Activated T-cell treated with anti-CD3 and anti-CD28 coated beads, Interleukin-2, amount 50 U/mL, for 1 hour (primary cell): Measurements from ENCODE around the gene MAPK8IP2.

ENCODE experiments used
- DNase-seq: peaks from one replicate; pipeline ENCODE4 v3.0.0-alpha.2; 2020

MAPK8IP2 gene

DNA sequence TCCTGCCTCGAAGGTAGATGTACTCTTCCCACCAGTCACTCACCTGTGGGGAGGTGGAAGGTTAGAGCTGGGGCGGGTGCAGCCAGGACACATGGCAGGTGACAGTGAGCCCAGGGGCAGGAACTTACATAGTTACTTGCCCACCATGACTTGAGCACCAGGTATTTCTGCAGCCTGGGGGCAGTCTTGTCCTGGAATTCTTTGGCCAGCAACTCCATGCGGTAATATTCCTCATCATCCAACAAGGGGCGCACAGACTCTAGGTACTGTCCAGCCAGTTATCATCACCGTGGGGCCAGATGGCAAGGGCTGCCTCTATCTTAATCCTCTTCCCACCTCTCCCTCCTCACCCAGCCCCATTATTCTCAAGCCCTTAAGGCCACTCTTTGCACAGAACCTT, 24.5 kb upstream of the MAPK8IP2 start:
- no peak for DNase-seq

GRCh38 chr22:50576806-50577696, 23.5 kb upstream of the MAPK8IP2 start:
- DNase-seq = no peak

- DNase-seq = no peak
Measured at GRCh38 chr22:50577697-50577986, 23.0 kb upstream of the MAPK8IP2 start.

GRCh38 chr22:50577987-50578775, 22.4 kb upstream of the MAPK8IP2 start, which contains the start of gene CPT1B:
CPT1B (minus strand) TSS chr22:50578427; CDS start chr22:50577915, 512 bp downstream.
- DNase-seq = no peak

DNA sequence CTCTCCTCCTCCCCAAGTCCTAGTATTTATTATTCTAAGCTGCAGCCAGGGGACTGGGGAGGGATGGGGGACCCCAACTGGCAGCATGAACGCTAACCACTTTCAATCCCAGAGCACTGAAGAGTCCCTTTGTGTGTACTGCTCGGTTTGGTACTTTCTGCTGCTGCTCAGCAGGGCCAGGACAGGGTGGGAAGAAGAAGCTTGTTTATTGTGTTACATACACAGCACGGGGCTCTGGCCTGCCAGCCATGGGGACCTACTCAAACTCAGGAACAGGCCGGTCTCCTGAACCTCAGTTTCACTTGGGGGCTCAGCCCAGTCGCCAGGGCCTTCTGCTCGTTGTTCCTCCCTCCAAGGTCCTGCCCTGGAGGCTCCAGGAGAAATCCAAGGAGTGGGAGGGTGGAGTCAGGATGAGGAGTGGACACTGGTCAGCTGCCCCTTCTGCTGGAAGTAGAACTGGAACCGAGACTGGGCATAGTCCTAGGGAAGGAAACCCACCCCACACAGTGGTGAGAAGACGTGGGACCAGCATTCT, 21.8 kb upstream of the MAPK8IP2 start:
- no peak for DNase-seq

GRCh38 chr22:50579752-50580151, 20.8 kb upstream of the MAPK8IP2 start:
- no peak for DNase-seq

- DNase-seq = no peak
Measured at GRCh38 chr22:50581031-50581949, 19.3 kb upstream of the MAPK8IP2 start.

- DNase-seq = no peak
Measured at GRCh38 chr22:50581950-50582492, 18.6 kb upstream of the MAPK8IP2 start.

- peak; percentile 97 for DNase-seq
Measured at GRCh38 chr22:50582493-50583293, 17.9 kb upstream of the MAPK8IP2 start, which contains the start of gene CHKB. CHKB (minus strand) TSS chr22:50582849; CDS start chr22:50582781, 68 bp downstream.

- no peak for DNase-seq
Measured at GRCh38 chr22:50583294-50583861, 17.2 kb upstream of the MAPK8IP2 start.

DNA sequence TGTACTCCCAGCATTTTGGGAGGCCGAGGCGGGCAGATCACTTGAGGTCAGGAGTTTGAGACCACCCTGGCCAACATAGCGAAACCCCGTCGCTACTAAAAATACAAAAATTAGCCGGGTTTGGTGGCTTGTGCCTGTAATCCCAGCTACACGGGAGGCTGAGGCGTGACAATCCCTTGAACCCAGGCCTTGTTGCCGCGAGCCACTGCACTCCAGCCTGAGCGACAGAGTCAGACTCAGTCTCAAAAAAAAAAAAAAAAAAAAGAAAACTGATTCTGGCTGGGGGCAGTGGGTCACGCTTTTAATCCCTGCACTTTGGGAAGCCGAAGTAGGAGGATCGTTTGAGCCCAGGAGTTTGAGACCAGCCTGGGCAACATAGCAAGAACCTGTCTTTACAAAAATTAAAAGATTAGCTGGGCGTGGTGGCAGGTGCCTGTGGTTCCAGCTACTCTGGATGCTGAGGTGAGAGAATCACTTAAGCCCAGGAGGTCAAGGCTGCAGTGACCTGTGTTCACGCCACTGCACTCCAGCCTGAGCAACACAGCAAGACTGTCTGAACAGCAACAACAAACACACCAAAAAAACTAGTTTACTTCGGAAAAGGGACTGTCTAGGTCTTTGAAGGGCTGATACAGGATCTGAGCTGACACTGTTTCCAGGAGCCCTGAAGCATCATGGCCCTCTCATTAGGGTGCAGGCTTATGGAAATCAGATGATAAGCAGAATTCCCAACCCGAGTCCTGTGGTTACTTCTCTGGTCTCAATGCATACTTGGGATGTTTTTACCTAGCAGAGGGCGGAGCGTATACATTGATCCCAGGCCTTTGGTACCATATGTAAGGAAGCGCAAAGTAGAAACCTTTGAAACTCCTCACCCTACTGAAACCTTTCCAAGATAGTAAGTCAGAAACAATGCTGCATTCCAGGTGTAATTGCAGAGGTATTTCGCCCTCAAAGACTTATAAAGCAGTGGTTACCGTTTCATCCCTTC, 16.2 kb upstream of the MAPK8IP2 start:
- DNase-seq = no peak

DNA sequence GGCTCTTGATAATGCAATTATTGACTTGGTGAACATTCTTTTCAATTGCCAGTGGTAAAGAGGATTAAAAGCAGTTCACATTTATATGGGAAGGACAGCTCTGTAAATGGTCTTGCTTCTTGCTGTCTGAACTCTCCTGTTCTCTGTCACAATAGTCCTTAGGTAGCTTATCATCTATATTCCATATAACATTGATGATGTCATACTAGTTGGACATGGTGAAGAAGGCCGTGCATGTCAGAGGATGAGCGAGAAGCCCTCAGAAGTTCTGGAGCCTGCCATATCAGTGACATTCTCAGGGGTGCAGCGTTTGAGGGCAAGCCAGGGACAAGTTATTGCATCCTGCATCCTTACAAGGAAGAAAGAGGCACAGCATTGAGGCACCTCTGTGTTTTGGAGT, 15.4 kb upstream of the MAPK8IP2 start:
- DNase-seq = no peak

DNA sequence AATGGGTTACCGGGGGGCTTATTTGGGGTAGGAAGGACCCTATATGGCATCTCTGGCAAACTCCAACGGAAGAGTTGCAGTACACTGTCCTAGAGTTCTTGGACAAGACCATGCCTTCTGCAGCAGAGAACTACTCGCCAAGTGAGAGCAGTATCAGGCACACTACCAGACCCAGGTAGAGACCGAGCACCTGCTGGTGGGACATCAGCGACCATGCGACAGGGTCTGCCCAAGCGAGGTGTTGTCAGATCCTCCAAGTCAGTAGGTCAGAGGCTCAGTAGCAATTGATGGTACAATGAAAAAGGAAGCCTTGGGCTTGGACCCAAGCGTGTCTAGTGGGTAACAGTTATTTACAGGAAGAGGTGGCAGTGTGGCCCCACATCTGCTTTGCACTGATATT, 14.8 kb upstream of the MAPK8IP2 start:
- no peak for DNase-seq

DNA sequence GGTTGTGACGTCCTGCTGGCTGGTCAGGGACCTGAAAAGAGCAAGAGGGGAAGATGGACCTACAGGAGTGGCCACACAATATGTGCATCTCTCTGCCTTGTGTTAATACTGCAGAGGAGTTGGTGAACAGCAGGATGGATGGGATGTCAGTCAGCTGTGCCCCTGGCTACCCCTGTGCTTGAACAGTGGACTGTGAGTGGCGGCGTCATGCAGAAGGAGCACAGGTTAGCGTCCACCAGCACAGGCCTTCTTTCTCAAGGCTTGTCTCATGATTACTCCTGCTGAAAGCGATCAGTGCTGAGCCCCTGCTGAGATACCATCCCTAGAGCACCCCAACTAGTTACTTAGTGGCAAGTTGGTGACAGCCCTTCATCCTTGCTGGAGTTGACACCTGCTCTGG, 14.2 kb upstream of the MAPK8IP2 start:
- DNase-seq = no peak

GRCh38 chr22:50587407-50587806, 13.2 kb upstream of the MAPK8IP2 start:
- DNase-seq = no peak

GRCh38 chr22:50595189-50595588, 5.4 kb upstream of the MAPK8IP2 start:
- no peak for DNase-seq

GRCh38 chr22:50597097-50597496, 3.5 kb upstream of the MAPK8IP2 start:
- no peak for DNase-seq

- DNase-seq = peak; percentile 75
Measured at GRCh38 chr22:50599816-50600455, 657 bp upstream of the MAPK8IP2 start.

DNA sequence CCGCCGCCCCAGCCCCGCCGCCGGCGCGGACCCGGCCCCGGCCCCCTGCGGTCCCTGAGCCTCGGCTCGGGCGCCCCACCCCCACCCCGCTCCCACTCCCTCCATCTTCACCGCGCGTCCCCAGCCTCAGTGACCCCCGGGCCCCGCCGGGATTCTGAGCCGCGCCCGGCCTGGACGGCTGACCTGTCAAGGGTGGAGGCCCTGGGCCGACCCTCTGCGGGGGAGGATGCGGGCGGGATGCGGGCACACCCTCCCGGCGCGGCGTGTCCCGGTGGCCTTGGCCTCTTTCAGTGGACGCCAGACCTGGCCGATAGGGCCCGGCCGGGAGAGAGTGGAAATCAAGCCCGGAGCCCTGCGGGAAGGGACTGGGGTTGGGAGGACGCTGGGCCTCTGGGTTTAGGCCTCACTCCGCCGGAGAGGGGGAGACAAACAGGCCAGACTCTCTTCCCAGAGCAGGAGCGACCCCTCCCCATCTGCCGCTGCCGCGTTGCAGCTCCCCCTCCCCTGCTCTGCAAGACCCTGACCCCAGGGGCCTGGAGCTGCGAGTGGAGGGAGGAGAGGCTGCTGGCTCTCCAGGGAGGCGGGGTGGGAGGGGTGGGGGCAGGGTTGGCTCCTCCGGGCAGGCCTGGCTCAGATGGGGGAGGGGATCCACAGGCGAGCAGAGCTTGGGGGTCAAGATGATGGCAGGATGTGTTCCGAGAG, 525 bp downstream of the MAPK8IP2 start:
- DNase-seq = peak; percentile 16
